ENCODE data around the gene POU2F2. TPM values are rescaled to one million over a fixed set of nuclear protein-coding genes. Genes with fewer than 3 reads are reported as not detected.

POU2F2 gene
- total RNA-seq, 2 experiments from 2014 or later, result 19.6 to 22.9 TPM

GRCh38 chr19:42066075-42066754, 66.0 kb downstream of the POU2F2 start:
- H3K4me1 Mint-ChIP-seq, result no peaks in the 10 kb centered on the region
- H3K4me3 Mint-ChIP-seq, result no peak overlapping the region
- no peaks in the 10 kb centered on the region for H3K36me3 Mint-ChIP-seq (ENCODE audit: low read depth)
- peak; percentile 33 for DNase-seq
- H3K27ac Mint-ChIP-seq, result no peak overlapping the region
- POLR2A ChIA-PET, result no interaction called here
- peaks cover 7% of the 10 kb centered on the region for H3K27me3 Mint-ChIP-seq
- CTCF ChIA-PET, result interaction anchor here (0.7 to 0.9 kb wide), 2 partner anchors 14 to 38 kb away, joined by 3 to 4 read pairs; no protein-coding TSS in a partner anchor
- no peaks in the 10 kb centered on the region for H3K9me3 Mint-ChIP-seq

- H3K9me3 Mint-ChIP-seq, result no peaks in the 10 kb centered on the region
- H3K27me3 Mint-ChIP-seq, result peaks cover 3% of the 10 kb centered on the region
- POLR2A ChIA-PET, result no interaction called here
- no peaks in the 10 kb centered on the region for H3K36me3 Mint-ChIP-seq (ENCODE audit: low read depth)
- CTCF ChIA-PET, result interaction anchor here (0.7 to 1.1 kb wide), 2 partner anchors 14 to 37 kb away, joined by 3 read pairs; no protein-coding TSS in a partner anchor
- no peak overlapping the region for H3K4me3 Mint-ChIP-seq
- H3K27ac Mint-ChIP-seq, result no peak overlapping the region
- DNase-seq, result no peak
- no peaks in the 10 kb centered on the region for H3K4me1 Mint-ChIP-seq
These were observed 66.7 kb downstream of the POU2F2 start for GRCh38 chr19:42065511-42065910.

- no peaks in the 10 kb centered on the region for H3K27me3 Mint-ChIP-seq
- no peak overlapping the region for H3K27ac Mint-ChIP-seq
- H3K4me1 Mint-ChIP-seq, result no peaks in the 10 kb centered on the region
- no peak for DNase-seq
- no peak overlapping the region for H3K4me3 Mint-ChIP-seq
- no peaks in the 10 kb centered on the region for H3K36me3 Mint-ChIP-seq (ENCODE audit: low read depth)
- ChIA-PET CTCF (interaction anchor here (1.1 kb wide), 1 partner anchor 14 kb away, joined by 3 read pairs; no protein-coding TSS in a partner anchor), POLR2A (no interaction called here)
- H3K9me3 Mint-ChIP-seq, result no peaks in the 10 kb centered on the region
These were observed 67.2 kb downstream of the POU2F2 start for GRCh38 chr19:42065051-42065450.

GRCh38 chr19:42064432-42064831, 67.8 kb downstream of the POU2F2 start:
- Mint-ChIP-seq H3K36me3 (ENCODE audit: low read depth) (no peaks in the 10 kb centered on the region), H3K4me1 (no peaks in the 10 kb centered on the region), H3K4me3 (no peak overlapping the region), H3K27ac (no peak overlapping the region), H3K9me3 (no peaks in the 10 kb centered on the region), H3K27me3 (no peaks in the 10 kb centered on the region)
- POLR2A ChIA-PET, result no interaction called here
- no peak for DNase-seq
- CTCF ChIA-PET, result interaction anchor here (0.6 to 1.1 kb wide), 2 partner anchors 13 to 278 kb away, joined by 3 read pairs; no protein-coding TSS in a partner anchor

GRCh38 chr19:42062381-42062780, 69.9 kb downstream of the POU2F2 start:
- DNase-seq, result no peak
- ChIA-PET POLR2A (no interaction called here), CTCF (no interaction called here)
- H3K4me3 Mint-ChIP-seq, result no peak overlapping the region
- H3K27me3 Mint-ChIP-seq, result no peaks in the 10 kb centered on the region
- H3K27ac Mint-ChIP-seq, result peak overlapping the region; percentile 15
- H3K4me1 Mint-ChIP-seq, result no peaks in the 10 kb centered on the region
- no peaks in the 10 kb centered on the region for H3K9me3 Mint-ChIP-seq
- H3K36me3 Mint-ChIP-seq (ENCODE audit: low read depth), result no peaks in the 10 kb centered on the region

GRCh38 chr19:42060117-42060516, 72.1 kb downstream of the POU2F2 start:
- no peak for DNase-seq
- H3K9me3 Mint-ChIP-seq, result no peaks in the 10 kb centered on the region
- ChIA-PET CTCF (interaction anchor here (1.0 kb wide), 1 partner anchor 14 kb away, joined by 3 read pairs; no protein-coding TSS in a partner anchor), POLR2A (no interaction called here)
- no peaks in the 10 kb centered on the region for H3K27me3 Mint-ChIP-seq
- H3K27ac Mint-ChIP-seq, result no peak overlapping the region
- no peaks in the 10 kb centered on the region for H3K36me3 Mint-ChIP-seq (ENCODE audit: low read depth)
- H3K4me3 Mint-ChIP-seq, result no peak overlapping the region
- no peaks in the 10 kb centered on the region for H3K4me1 Mint-ChIP-seq

- ChIA-PET POLR2A (no interaction called here), CTCF (no interaction called here)
- no peak overlapping the region for H3K4me3 Mint-ChIP-seq
- no peak overlapping the region for H3K27ac Mint-ChIP-seq
- no peaks in the 10 kb centered on the region for H3K4me1 Mint-ChIP-seq
- H3K36me3 Mint-ChIP-seq (ENCODE audit: low read depth), result no peaks in the 10 kb centered on the region
- H3K9me3 Mint-ChIP-seq, result no peaks in the 10 kb centered on the region
- H3K27me3 Mint-ChIP-seq, result no peaks in the 10 kb centered on the region
- no peak for DNase-seq
These were observed 73.0 kb downstream of the POU2F2 start for GRCh38 chr19:42059196-42059595.

- DNase-seq, result no peak
- no peaks in the 10 kb centered on the region for H3K9me3 Mint-ChIP-seq
- H3K4me3 Mint-ChIP-seq, result no peak overlapping the region
- CTCF ChIA-PET, result interaction anchor here (0.7 to 1.3 kb wide), 2 partner anchors 11 to 252 kb away, joined by 3 read pairs; no protein-coding TSS in a partner anchor
- POLR2A ChIA-PET, result no interaction called here
- H3K27me3 Mint-ChIP-seq, result no peaks in the 10 kb centered on the region
- H3K4me1 Mint-ChIP-seq, result no peaks in the 10 kb centered on the region
- no peak overlapping the region for H3K27ac Mint-ChIP-seq
- H3K36me3 Mint-ChIP-seq (ENCODE audit: low read depth), result no peaks in the 10 kb centered on the region
These were observed 74.4 kb downstream of the POU2F2 start for GRCh38 chr19:42057846-42058245.

- H3K9me3 Mint-ChIP-seq, result no peaks in the 10 kb centered on the region
- peaks cover 13% of the 10 kb centered on the region for H3K4me1 Mint-ChIP-seq
- POLR2A ChIA-PET, result no interaction called here
- CTCF ChIA-PET, result interaction anchor here (1.8 kb wide), 1 partner anchor 25 kb away, joined by 7 read pairs; no protein-coding TSS in a partner anchor
- DNase-seq, result no peak
- no peak overlapping the region for H3K27ac Mint-ChIP-seq
- no peaks in the 10 kb centered on the region for H3K36me3 Mint-ChIP-seq (ENCODE audit: low read depth)
- no peak overlapping the region for H3K4me3 Mint-ChIP-seq
- no peaks in the 10 kb centered on the region for H3K27me3 Mint-ChIP-seq
These were observed 78.0 kb downstream of the POU2F2 start for GRCh38 chr19:42054205-42054604.

- no peaks in the 10 kb centered on the region for H3K9me3 Mint-ChIP-seq
- CTCF ChIA-PET, result interaction anchor here (1.6 to 1.8 kb wide), 2 partner anchors 14 to 24 kb away, joined by 4 to 7 read pairs; no protein-coding TSS in a partner anchor
These were observed 79.0 kb downstream of the POU2F2 start for GRCh38 chr19:42053037-42053935.

GRCh38 chr19:42052241-42052863, 79.9 kb downstream of the POU2F2 start:
- H3K4me1 Mint-ChIP-seq, result peaks cover 18% of the 10 kb centered on the region
- DNase-seq, result no peak
- ChIA-PET POLR2A (no interaction called here), CTCF (interaction anchor here (0.6 to 1.6 kb wide), 4 partner anchors 14 to 410 kb away, joined by 3 to 5 read pairs (median 4); no protein-coding TSS in a partner anchor)
- no peaks in the 10 kb centered on the region for H3K36me3 Mint-ChIP-seq (ENCODE audit: low read depth)
- no peaks in the 10 kb centered on the region for H3K27me3 Mint-ChIP-seq
- no peak overlapping the region for H3K27ac Mint-ChIP-seq
- no peak overlapping the region for H3K4me3 Mint-ChIP-seq
- H3K9me3 Mint-ChIP-seq, result no peaks in the 10 kb centered on the region

More at GRCh38 chr19:42053037-42053935, 79.0 kb downstream of the POU2F2 start:
- DNase-seq, result no peak
- no peak overlapping the region for H3K27ac Mint-ChIP-seq
- no peaks in the 10 kb centered on the region for H3K36me3 Mint-ChIP-seq (ENCODE audit: low read depth)
- POLR2A ChIA-PET, result no interaction called here
- H3K4me1 Mint-ChIP-seq, result peaks cover 18% of the 10 kb centered on the region
- no peaks in the 10 kb centered on the region for H3K27me3 Mint-ChIP-seq
- H3K4me3 Mint-ChIP-seq, result no peak overlapping the region

GRCh38 chr19:42051166-42052115, 80.8 kb downstream of the POU2F2 start:
- Mint-ChIP-seq H3K27me3 (no peaks in the 10 kb centered on the region), H3K9me3 (no peaks in the 10 kb centered on the region), H3K4me3 (no peak overlapping the region), H3K27ac (peak overlapping the region; percentile 14), H3K4me1 (peaks cover 18% of the 10 kb centered on the region), H3K36me3 (ENCODE audit: low read depth) (no peaks in the 10 kb centered on the region)
- POLR2A ChIA-PET, result no interaction called here
- no peak for DNase-seq
- CTCF ChIA-PET, result interaction anchor here (0.8 to 1.6 kb wide), 4 partner anchors 13 to 22 kb away, joined by 3 to 5 read pairs (median 4); no protein-coding TSS in a partner anchor
